IPS-18a (cell line): Measurements from ENCODE around the gene IGDCC3.

ENCODE experiments used
- H3K27ac ChIP-seq: one replicate; pipeline ENCODE4 v1.5.1; 2013; ENCODE audit warnings: low read length
- H3K27me3 ChIP-seq: one replicate; pipeline ENCODE4 v1.6.1; 2013; ENCODE audit warnings: mild to moderate bottlenecking, low read length; ENCODE audit not compliant: control insufficient read depth, insufficient read depth
- H3K36me3 ChIP-seq: one replicate; pipeline ENCODE4 v1.6.1; 2013; ENCODE audit warnings: low read depth, low read length; ENCODE audit not compliant: control insufficient read depth
- H3K4me1 ChIP-seq: one replicate; pipeline ENCODE4 v1.6.1; 2013; ENCODE audit warnings: low read depth, low read length; ENCODE audit not compliant: control insufficient read depth
- H3K4me3 ChIP-seq: one replicate; pipeline ENCODE4 v1.5.1; 2013; ENCODE audit warnings: low read length
- H3K9ac ChIP-seq: one replicate; pipeline ENCODE4 v1.6.1; 2013; ENCODE audit warnings: mild to moderate bottlenecking, low read length, moderate library complexity
- H3K9me3 ChIP-seq: one replicate; pipeline ENCODE4 v1.6.1; 2013; ENCODE audit warnings: low read depth, low read length; ENCODE audit not compliant: control insufficient read depth

The IGDCC3 gene

DNA sequence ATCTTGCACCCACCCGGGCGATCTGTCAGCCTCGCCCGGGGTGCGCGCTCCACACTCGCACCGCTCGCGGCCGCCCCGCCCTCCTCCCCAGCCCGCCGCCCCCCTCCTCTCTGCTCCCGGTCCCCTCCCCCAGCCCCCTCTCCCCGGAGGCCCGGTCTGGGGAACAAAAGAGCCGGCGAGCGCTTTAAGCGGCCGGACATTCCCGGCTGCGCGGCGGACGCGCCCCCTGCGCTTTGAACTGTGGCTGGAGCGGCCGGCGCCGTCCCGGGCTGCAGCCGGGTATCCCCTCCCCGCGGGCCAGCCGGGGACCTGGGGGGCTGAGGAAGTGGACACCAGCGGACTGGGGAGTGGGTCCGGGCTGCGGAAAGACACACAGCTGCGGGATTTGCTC lies at the start of gene IGDCC3:
Gene IGDCC3 (minus strand): TSS at position 27 of the 391 bp plus-strand sequence. CDS start 214 bp downstream, outside the sequence.
- peak within 1 kb of the TSS; percentile 91 for H3K4me3 ChIP-seq
- peaks cover 22% of the 10 kb centered on the region for H3K4me1 ChIP-seq
- peaks cover 25% of the 10 kb centered on the region for H3K27me3 ChIP-seq
- H3K27ac ChIP-seq: peak within 1 kb of the TSS; percentile 84
- no peaks in the 10 kb centered on the region for H3K9me3 ChIP-seq
- H3K36me3 ChIP-seq: peaks cover 9% of the 10 kb centered on the region
- peak within 1 kb of the TSS; percentile 75 for H3K9ac ChIP-seq

DNA sequence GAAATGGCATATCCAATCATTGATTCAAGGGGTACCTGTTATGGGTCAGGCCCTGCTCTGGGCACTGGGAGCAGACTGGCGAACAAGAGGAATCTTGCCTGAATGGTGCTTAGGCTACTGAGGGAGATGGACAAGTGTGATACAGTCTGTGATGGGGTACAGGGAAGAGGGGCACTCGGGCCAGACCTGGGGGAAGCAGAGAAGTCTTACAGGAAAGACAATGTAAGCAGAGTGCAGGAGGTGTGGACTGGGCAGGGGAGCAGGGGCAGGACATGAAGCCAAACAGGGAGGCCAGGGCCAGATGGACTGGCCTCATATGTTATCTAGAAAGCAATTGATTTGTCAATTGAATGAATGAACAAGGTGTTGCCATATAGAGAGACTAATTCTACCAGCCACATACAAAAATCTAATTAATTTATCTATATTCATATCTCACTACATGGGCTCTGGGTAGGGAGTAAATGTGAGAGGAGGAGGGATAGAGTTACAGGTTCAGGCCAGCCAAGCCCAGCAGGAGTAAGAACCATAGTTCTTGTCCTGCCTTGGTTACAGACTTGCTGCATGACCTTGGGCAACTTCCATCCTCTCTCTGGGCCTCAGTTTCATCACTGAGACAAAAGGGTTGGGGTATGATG lies 48.5 kb upstream of the IGDCC3 start:
- no peak overlapping the region for H3K27ac ChIP-seq

GRCh38 chr15:65424683-65425082 lies 46.9 kb upstream of the IGDCC3 start:
- peaks cover 7% of the 10 kb centered on the region for H3K27me3 ChIP-seq
- H3K9me3 ChIP-seq: no peaks in the 10 kb centered on the region
- peaks cover 21% of the 10 kb centered on the region for H3K4me1 ChIP-seq
- no peaks in the 10 kb centered on the region for H3K36me3 ChIP-seq
- H3K4me3 ChIP-seq: no peak overlapping the region
- no peak overlapping the region for H3K9ac ChIP-seq
- H3K27ac ChIP-seq: no peak overlapping the region

More for the DNA sequence above, 48.5 kb upstream of the IGDCC3 start:
- no peaks in the 10 kb centered on the region for H3K36me3 ChIP-seq
- no peaks in the 10 kb centered on the region for H3K9me3 ChIP-seq
- peaks cover 7% of the 10 kb centered on the region for H3K27me3 ChIP-seq
- H3K4me3 ChIP-seq: no peak overlapping the region
- peaks cover 9% of the 10 kb centered on the region for H3K4me1 ChIP-seq
- no peak overlapping the region for H3K9ac ChIP-seq

DNA sequence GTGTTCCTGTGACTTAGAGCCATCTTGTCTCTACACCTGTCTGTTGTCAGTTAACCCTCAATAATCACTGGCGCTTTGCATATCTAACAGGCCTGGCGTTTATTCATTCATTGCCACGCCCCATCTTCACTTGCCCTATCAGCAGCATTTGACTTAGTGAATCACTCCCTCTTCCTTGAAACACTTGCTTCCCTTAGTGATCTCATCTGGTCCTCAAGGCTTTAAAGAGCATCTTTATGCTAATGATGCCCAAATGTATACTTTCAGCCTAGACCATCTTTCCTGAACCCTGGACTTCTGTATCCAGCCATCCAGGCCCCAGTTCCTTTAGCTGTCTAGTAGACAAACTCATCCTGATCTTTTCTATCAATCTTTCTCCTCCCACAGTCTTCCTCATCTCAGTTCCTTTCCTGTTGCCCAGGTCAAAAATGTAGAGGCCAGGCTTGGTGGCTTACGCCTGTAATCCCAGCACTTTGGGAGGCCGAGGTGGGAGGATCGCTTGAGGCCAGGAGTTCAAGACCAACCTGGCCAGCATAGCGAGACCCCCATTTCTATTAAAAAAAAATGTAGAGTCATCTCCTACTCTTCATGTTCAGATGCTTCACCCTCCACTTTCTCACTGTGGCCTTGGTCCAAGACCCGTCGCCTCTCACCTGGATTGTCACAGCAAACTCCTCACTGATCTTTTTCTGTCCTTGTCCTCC lies 46.3 kb upstream of the IGDCC3 start:
- Histone ChIP-seq H3K4me3 (no peak overlapping the region), H3K27me3 (peaks cover 7% of the 10 kb centered on the region), H3K36me3 (no peaks in the 10 kb centered on the region), H3K4me1 (peaks cover 27% of the 10 kb centered on the region), H3K27ac (no peak overlapping the region), H3K9ac (no peak overlapping the region), H3K9me3 (no peaks in the 10 kb centered on the region)

DNA sequence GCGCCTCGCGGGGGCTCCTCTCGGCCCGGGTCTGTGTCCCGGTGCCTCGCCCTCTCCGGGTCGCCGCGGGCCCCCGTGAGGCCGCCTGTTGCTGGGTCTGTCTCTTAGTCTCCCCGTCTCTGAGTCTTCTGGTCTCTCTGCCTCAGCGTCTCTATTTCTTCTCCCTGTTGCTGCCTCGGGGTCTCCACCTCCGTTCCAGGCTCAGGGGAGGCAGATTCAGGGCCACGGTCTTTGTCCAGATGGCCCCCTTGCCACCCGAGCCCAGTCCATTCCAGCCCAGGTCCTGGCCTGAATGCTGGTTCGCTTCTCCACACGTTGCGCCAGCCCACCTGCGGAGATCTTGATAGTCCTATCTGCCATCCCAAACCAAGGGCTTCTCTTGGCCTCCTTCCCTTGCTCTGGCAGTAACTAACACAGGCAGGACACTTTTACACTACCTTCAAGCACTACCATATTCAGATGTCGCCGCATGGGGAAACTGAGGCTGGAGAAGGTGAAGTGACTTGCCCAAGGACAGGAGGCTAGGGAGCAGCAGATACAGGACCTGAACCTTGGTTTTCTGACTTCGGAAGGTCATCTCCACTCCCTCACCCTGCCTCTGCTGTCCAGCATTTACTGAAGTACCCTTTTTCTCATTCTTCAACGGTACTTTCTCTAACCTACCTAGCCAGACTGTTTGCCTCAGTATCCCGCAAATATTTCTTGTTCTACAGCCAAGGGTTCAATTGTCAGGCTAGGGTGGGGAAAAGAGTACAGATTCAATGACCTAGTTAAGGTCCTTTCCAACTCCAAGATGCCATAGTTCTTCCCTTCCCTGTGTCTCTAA lies 45.6 kb upstream of the IGDCC3 start:
- H3K36me3 ChIP-seq: no peaks in the 10 kb centered on the region
- peaks cover 7% of the 10 kb centered on the region for H3K27me3 ChIP-seq
- no peaks in the 10 kb centered on the region for H3K9me3 ChIP-seq
- peak overlapping the region; percentile 67 for H3K9ac ChIP-seq
- H3K4me1 ChIP-seq: peaks cover 34% of the 10 kb centered on the region
- peak overlapping the region; percentile 75 for H3K4me3 ChIP-seq
- no peak overlapping the region for H3K27ac ChIP-seq

- Histone ChIP-seq H3K9me3 (no peaks in the 10 kb centered on the region), H3K27ac (peak overlapping the region; percentile 85), H3K27me3 (peaks cover 7% of the 10 kb centered on the region), H3K36me3 (no peaks in the 10 kb centered on the region), H3K9ac (peak overlapping the region; percentile 83), H3K4me1 (peaks cover 52% of the 10 kb centered on the region), H3K4me3 (peak overlapping the region; percentile 62)
Measured at GRCh38 chr15:65421360-65422215, 43.8 kb upstream of the IGDCC3 start.

DNA sequence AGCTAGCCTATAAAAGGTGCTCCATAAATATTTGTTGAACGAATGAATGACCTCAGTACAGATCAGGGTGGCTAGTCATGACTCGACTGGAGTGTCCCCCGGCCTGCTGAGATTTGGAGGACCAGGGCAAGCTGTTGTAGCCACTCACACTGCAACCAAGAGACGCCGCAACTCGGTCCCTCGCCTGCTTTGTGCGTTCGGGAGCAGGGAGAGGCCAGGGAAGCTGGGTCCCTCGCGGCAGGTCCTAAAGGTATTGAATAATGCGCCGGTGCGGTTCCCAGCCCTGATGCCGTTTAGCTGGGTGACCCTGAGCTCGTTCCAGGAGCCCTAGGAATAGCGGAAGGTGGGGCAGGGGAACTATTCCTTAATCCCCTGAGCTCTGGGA lies 43.2 kb upstream of the IGDCC3 start:
- no peak overlapping the region for H3K27ac ChIP-seq
- peaks cover 56% of the 10 kb centered on the region for H3K4me1 ChIP-seq
- H3K27me3 ChIP-seq: peaks cover 7% of the 10 kb centered on the region
- peak overlapping the region; percentile 62 for H3K4me3 ChIP-seq
- H3K9ac ChIP-seq: peak overlapping the region; percentile 19
- no peaks in the 10 kb centered on the region for H3K36me3 ChIP-seq
- H3K9me3 ChIP-seq: no peaks in the 10 kb centered on the region

GRCh38 chr15:65418596-65418995 lies 40.8 kb upstream of the IGDCC3 start:
- Histone ChIP-seq H3K4me3 (no peak overlapping the region), H3K27me3 (peaks cover 3% of the 10 kb centered on the region), H3K27ac (no peak overlapping the region), H3K4me1 (peaks cover 75% of the 10 kb centered on the region), H3K9ac (no peak overlapping the region), H3K9me3 (no peaks in the 10 kb centered on the region), H3K36me3 (no peaks in the 10 kb centered on the region)

GRCh38 chr15:65416845-65417416 lies 39.1 kb upstream of the IGDCC3 start:
- no peaks in the 10 kb centered on the region for H3K9me3 ChIP-seq
- peak overlapping the region; percentile 57 for H3K9ac ChIP-seq
- peaks cover 81% of the 10 kb centered on the region for H3K4me1 ChIP-seq
- H3K27me3 ChIP-seq: no peaks in the 10 kb centered on the region
- H3K36me3 ChIP-seq: no peaks in the 10 kb centered on the region
- H3K27ac ChIP-seq: peak overlapping the region; percentile 90
- H3K4me3 ChIP-seq: peak overlapping the region; percentile 45

DNA sequence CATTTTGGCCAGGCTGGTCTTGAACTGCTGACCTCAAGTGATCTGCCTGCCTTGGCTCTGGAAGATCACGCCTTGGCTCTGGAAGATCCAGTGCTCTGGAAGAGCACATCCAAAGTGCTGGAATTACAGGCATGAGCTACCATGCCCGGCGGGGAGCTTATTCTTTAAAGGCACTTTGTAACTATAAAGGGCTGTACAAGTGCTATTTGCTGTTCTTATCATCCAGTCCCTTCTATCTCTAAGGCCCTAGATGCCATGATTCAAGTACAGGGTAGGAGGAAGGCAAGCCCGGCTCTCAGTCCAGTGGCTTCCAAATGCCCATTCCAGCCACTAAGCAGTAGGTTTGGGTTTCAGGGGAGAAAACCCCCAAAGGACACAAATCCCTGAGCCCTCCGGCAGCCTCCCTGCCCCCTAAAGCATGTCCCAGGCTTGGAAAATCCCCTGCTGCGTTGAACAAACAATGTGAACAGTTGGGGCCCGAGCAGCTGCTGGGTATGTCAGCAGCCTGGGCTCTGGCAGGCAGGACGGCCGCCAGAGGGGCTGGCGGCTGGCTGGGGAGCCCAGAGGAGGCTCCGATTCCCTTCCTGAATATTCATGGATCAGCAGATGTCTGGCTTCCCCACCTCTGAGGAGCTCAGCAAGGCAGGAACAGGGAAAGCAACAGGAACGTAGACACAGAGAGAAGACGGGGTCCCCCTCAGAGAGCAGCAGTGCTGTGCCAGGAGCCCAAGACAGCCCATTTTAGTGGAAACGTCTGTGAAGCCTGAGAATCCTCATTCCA lies 37.2 kb upstream of the IGDCC3 start:
- H3K9ac ChIP-seq: peak overlapping the region; percentile 33
- H3K4me3 ChIP-seq: peak overlapping the region; percentile 44
- H3K36me3 ChIP-seq: no peaks in the 10 kb centered on the region
- no peaks in the 10 kb centered on the region for H3K9me3 ChIP-seq
- peaks cover 84% of the 10 kb centered on the region for H3K4me1 ChIP-seq
- H3K27me3 ChIP-seq: no peaks in the 10 kb centered on the region
- H3K27ac ChIP-seq: peak overlapping the region; percentile 83
